Adipocyte (in vitro differentiated cells): Measurements from ENCODE around the gene SYMPK.

Experiments
- DNase-seq: peaks from one replicate; pipeline ENCODE4 v3.0.0-alpha.2; 2015; ENCODE audit warnings: low read depth
- H3K27me3 ChIP-seq: replicated peaks from 2 replicates; pipeline ENCODE4 v1.7.0; 2013; ENCODE audit warnings: mild to moderate bottlenecking, low read length, moderate library complexity; ENCODE audit not compliant: control insufficient read depth, insufficient read depth
- H3K36me3 ChIP-seq: 2 replicates; pipeline ENCODE4 v1.7.0; 2013; ENCODE audit warnings: low read length, mild to moderate bottlenecking, moderate library complexity; ENCODE audit not compliant: control insufficient read depth, insufficient read depth, severe bottlenecking
- H3K4me1 ChIP-seq: 2 replicates; pipeline ENCODE4 v1.7.0; 2013; ENCODE audit warnings: mild to moderate bottlenecking, low read length, moderate library complexity; ENCODE audit not compliant: control insufficient read depth, insufficient read depth
- H3K4me3 ChIP-seq: 2 replicates; pipeline ENCODE4 v1.7.0; 2013; ENCODE audit warnings: mild to moderate bottlenecking, low read length, moderate library complexity
- H3K9ac ChIP-seq: 2 replicates; pipeline ENCODE4 v1.7.0; 2013; ENCODE audit warnings: mild to moderate bottlenecking, low read length, moderate library complexity
- H3K9me3 ChIP-seq: 2 replicates; pipeline ENCODE4 v1.7.0; 2013; ENCODE audit warnings: mild to moderate bottlenecking, low read length, moderate library complexity; ENCODE audit not compliant: control insufficient read depth

Gene SYMPK

GRCh38 chr19:45862564-45863334, at the start of gene SYMPK:
SYMPK (minus strand) TSS chr19:45863147; CDS start chr19:45854495, 8,652 bp downstream.
- H3K4me3 ChIP-seq = peak within 1 kb of the TSS; percentile 84
- peaks cover 9% of the 10 kb centered on the region for H3K4me1 ChIP-seq
- peaks cover 7% of the 10 kb centered on the region for H3K36me3 ChIP-seq
- H3K27me3 ChIP-seq = peaks cover 28% of the 10 kb centered on the region
- peak; percentile 100 for DNase-seq
- H3K9me3 ChIP-seq = no peaks in the 10 kb centered on the region
- peak within 1 kb of the TSS; percentile 95 for H3K9ac ChIP-seq

DNA sequence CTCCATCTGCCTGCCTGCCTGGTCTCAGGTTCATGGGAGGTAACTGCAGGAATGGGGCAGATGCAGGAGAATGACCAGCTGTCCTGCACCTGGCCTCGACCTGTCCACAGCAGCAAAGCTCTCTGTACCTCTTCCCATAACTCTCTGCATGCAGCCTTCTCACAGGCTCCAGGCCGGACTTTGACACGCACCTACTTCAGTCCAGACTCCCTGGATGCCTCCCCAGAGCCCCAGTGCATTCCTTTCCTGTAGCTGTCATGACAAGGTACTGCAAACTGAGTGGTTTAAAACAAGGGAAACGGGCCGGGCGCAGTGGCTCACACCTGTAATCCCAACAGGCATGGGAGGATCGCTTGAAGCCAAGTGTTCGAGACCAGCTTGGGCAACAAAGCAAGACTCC, 48.3 kb upstream of the SYMPK start:
- DNase-seq = no peak
- no peak overlapping the region for H3K4me3 ChIP-seq
- H3K27me3 ChIP-seq = peaks cover 25% of the 10 kb centered on the region
- peaks cover 13% of the 10 kb centered on the region for H3K4me1 ChIP-seq
- H3K9ac ChIP-seq = no peak overlapping the region
- H3K36me3 ChIP-seq = no peaks in the 10 kb centered on the region
- H3K9me3 ChIP-seq = no peaks in the 10 kb centered on the region

- no peak for DNase-seq
- Histone ChIP-seq H3K27me3 (peaks cover 23% of the 10 kb centered on the region), H3K36me3 (no peaks in the 10 kb centered on the region), H3K4me1 (peaks cover 15% of the 10 kb centered on the region), H3K9ac (no peak overlapping the region), H3K9me3 (no peaks in the 10 kb centered on the region), H3K4me3 (no peak overlapping the region)
These were observed 46.0 kb upstream of the SYMPK start for GRCh38 chr19:45908956-45909355.

DNA sequence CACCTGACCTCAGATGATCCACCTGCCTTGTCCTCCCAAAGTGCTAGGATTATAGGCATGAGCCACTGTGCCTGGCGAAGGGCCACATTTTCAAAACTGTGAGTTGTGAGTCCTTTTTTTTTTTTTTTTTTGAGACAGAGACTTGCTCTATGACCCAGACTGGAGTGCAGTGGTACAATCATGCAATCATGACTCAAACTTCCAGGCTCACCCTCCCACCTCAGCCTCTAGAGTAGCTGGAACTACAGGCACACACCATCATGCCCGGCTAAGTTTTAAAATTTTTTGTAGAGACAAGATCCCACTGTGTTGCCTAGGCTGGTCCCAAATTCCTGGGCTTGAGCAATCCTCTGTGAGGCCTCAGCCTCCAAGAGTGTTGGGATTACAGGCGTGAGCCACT, 43.3 kb upstream of the SYMPK start:
- Histone ChIP-seq H3K4me1 (peaks cover 20% of the 10 kb centered on the region), H3K4me3 (no peak overlapping the region), H3K9me3 (no peaks in the 10 kb centered on the region), H3K9ac (peak overlapping the region; percentile 28), H3K36me3 (no peaks in the 10 kb centered on the region), H3K27me3 (peaks cover 6% of the 10 kb centered on the region)
- DNase-seq = no peak

DNA sequence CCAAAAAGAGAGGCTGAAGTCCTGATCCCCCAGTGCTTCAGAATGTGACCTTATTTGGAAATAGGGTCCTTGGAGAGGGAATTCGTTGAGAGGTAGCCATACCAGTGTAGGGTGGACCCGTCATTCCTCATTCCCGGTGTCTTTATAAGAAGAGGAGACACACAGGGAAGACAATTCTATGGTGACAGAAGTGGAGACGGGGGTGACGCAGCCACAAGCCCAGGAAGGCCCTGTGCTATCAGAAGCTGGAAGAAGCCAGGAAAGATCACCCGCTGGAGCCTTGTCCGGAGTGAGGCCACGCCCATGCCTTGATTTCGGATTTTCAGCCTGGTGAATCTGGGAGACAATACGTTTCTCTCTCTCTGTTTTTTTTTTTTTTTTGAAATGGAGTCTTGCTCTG, 42.1 kb upstream of the SYMPK start:
- Histone ChIP-seq H3K36me3 (peaks cover under 1% of the 10 kb centered on the region), H3K9me3 (no peaks in the 10 kb centered on the region), H3K27me3 (no peaks in the 10 kb centered on the region), H3K9ac (no peak overlapping the region), H3K4me1 (peaks cover 28% of the 10 kb centered on the region), H3K4me3 (no peak overlapping the region)
- no peak for DNase-seq

DNA sequence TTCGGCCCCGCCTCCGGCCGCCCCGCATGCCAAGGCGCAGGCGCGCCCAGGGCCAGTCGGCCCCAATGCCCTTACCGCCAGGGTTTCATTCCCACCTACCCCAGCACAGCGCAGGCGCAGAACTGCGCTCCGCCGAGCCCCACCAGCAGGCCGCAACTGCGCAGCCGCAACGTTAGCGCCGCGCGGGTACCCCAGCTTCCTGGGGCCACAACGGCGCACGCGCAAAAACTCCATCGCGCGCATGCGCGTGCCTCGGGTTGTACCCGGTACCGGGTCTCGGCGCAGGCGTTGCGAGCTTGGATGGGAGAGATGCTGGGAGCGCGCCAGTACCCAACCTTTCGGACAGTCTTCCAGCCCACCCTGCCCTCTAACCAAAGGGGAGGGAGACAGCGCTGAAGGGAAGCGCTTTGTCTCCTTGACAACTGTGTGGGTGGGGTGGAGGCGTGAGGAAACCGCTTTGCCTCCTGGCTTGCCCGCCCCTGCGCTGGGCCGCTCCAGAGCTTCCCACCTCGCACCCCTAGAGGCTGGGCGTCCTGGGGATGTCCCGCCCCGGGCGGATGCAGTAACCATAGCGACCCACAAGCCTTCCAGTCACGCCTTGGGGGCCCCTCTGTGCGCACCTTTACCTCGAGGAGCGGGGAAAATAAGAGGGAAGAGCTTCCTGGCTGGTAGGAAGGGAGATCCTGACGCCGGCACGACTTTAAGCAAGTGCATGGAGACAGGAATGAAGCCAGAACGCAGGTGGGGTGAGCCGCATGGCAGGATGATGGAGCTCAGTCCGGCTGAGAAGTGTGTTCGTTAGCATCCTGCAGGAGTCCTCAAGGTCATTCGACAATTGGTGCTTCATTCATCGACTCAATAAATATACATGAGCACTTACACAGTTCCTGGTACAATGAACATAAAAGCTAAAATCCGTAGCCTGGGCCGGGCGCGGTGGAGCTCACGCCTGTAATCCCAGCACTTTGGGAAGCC, 40.0 kb upstream of the SYMPK start:
- H3K36me3 ChIP-seq = peaks cover 14% of the 10 kb centered on the region
- H3K27me3 ChIP-seq = no peaks in the 10 kb centered on the region
- H3K4me1 ChIP-seq = peaks cover 28% of the 10 kb centered on the region
- peak overlapping the region; percentile 96 for H3K9ac ChIP-seq
- no peaks in the 10 kb centered on the region for H3K9me3 ChIP-seq
- peak overlapping the region; percentile 98 for H3K4me3 ChIP-seq
- DNase-seq = peak; percentile 99

DNA sequence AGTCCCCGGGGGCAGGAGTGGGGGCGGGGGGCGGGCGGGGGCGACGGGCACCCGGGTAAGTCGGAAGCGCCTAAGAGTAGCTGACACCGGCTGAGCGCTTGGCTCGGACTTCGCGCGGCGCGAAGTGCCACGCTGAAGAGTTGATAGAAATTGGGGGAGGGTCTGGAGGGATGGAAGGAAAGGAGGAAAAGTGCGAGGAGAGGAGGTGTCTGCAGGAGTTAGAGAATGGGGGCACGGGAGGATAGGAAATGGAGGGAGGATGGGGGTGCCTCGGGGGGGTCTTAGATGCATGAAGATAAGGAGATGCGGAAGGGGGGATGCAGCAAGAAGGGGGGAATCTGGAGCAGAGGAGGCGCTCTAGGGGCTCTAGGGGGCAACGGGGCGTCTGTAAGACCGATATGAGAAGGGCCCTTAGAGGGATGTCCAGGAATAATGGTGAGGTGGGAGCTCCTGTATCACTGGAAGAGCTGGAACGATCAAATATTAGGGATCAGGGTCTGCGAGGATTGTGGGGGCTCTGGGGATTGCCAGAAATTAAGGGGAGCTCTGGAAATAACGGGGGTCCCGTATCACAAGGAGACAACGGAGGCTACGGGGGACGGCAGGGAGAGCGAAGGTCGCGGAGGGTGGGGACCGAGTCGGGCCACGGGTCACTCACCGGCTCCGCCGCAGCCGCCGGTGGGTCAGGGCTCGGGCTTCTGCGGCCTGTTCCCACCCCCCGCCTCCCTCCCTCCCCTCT, 39.1 kb upstream of the SYMPK start, which contains the start of gene MYPOP:
Gene MYPOP (minus strand): TSS at position 702 of the 739 bp plus-strand sequence. CDS start 840 bp downstream, outside the sequence.
- no peaks in the 10 kb centered on the region for H3K9me3 ChIP-seq
- peaks cover 28% of the 10 kb centered on the region for H3K4me1 ChIP-seq
- peak within 1 kb of the TSS; percentile 98 for H3K4me3 ChIP-seq
- H3K36me3 ChIP-seq = peaks cover 21% of the 10 kb centered on the region
- H3K9ac ChIP-seq = peak within 1 kb of the TSS; percentile 96
- peak; percentile 25 for DNase-seq
- H3K27me3 ChIP-seq = no peaks in the 10 kb centered on the region

- peak overlapping the region; percentile 98 for H3K4me3 ChIP-seq
- peak overlapping the region; percentile 75 for H3K9ac ChIP-seq
- no peaks in the 10 kb centered on the region for H3K9me3 ChIP-seq
- peaks cover 23% of the 10 kb centered on the region for H3K4me1 ChIP-seq
- H3K27me3 ChIP-seq = no peaks in the 10 kb centered on the region
- peak; percentile 87 for DNase-seq
- H3K36me3 ChIP-seq = peaks cover 21% of the 10 kb centered on the region
These were observed 38.5 kb upstream of the SYMPK start for GRCh38 chr19:45901432-45901911.

DNA sequence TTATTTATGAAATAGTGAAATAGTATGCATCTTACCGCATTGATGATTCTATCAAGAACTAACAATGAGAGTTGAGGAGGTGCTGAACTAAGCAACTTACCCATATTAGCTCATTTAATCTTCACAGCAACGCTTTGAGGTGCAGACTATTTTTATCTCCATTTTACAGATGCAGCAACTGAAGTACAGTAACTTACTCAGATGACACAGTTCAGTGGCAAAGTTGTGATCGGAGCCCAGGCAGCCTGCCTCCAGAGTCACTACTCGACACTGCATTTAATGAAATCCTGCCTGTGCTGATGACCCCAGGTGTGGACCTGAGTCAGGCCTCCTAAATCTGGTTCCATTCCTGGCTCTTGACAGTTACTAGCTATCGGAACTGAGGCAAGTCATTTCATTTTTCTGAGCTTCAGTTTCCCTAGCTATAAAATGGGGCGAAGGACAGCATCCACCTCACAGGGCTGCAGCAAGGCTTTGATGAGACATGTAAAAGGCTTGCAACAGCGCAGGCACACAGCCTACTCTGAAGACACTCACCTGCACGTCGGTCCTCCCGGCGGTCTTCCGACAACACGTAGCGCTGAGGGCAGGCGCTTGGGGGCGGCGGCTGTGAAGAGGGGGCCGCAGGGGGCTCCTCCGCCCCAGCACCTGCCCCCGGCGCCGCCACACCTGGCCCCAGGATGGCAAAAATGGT, 37.9 kb upstream of the SYMPK start:
- peaks cover 21% of the 10 kb centered on the region for H3K36me3 ChIP-seq
- no peaks in the 10 kb centered on the region for H3K9me3 ChIP-seq
- peaks cover 23% of the 10 kb centered on the region for H3K4me1 ChIP-seq
- peak overlapping the region; percentile 75 for H3K9ac ChIP-seq
- no peaks in the 10 kb centered on the region for H3K27me3 ChIP-seq
- peak overlapping the region; percentile 98 for H3K4me3 ChIP-seq
- no peak for DNase-seq

- Histone ChIP-seq H3K4me1 (peaks cover 26% of the 10 kb centered on the region), H3K9ac (no peak overlapping the region), H3K27me3 (no peaks in the 10 kb centered on the region), H3K4me3 (no peak overlapping the region), H3K36me3 (peaks cover 25% of the 10 kb centered on the region), H3K9me3 (no peaks in the 10 kb centered on the region)
- no peak for DNase-seq
These were observed 37.1 kb upstream of the SYMPK start for GRCh38 chr19:45899919-45900589.
